Gastroesophageal sphincter (tissue), 4 donors: Measurements from ENCODE around the gene TDRD6. TPM values are rescaled to one million over a fixed set of nuclear protein-coding genes. Genes with fewer than 3 reads are reported as not detected.

ENCODE experiments used
- ATAC-seq: fragments of 150-250 bp; one replicate; pipeline ENCODE4 v1.9.1; 2016; ENCODE audit warnings: mild to moderate bottlenecking, moderate library complexity
- H3K27ac ChIP-seq, 4 donors: fragments of 200-600 bp; sonication (generic) in 3 of 4; 1 replicate in 3 of 4; 2 replicates in 1 of 4; pipeline ENCODE4 v1.5.1; 2016 to 2019
- H3K27me3 ChIP-seq: fragments of 200-600 bp; sonication (generic); one replicate; pipeline ENCODE4 v1.5.1; 2019
- H3K36me3 ChIP-seq, 2 donors: fragments of 200-600 bp; sonication (generic); one replicate each; pipeline ENCODE4 v1.5.1; 2019; ENCODE audit warnings: control low read depth in 1 of 2
- H3K4me1 ChIP-seq, 3 donors: fragments of 200-600 bp; sonication (generic); 1 replicate in 2 of 3; 2 replicates in 1 of 3; pipeline ENCODE4 v1.5.1; 2016 to 2019; ENCODE audit warnings: control low read depth in 2 of 3
- H3K4me3 ChIP-seq, 2 donors: fragments of 200-600 bp; sonication (generic); one replicate each; pipeline ENCODE4 v1.5.1; 2019; ENCODE audit warnings: mild to moderate bottlenecking in 1 of 2, moderate library complexity in 1 of 2
- H3K9me3 ChIP-seq, 3 donors: fragments of 200-600 bp; sonication (generic); one replicate each; pipeline ENCODE4 v1.5.1; 2017 to 2019; ENCODE audit warnings: control low read depth in 2 of 3
- EP300 ChIP-seq: sonication (generic); formaldehyde crosslinking; IDR thresholded peaks from one replicate; pipeline ENCODE4 v1.6.1; 2017; ENCODE audit warnings: antibody characterized with exemption, mild to moderate bottlenecking
- POLR2A ChIP-seq, 2 donors: fragments of 450-650 bp; IDR thresholded peaks; one replicate each; pipeline ENCODE4 v1.6.1; 2017; ENCODE audit warnings: antibody characterized with exemption in 2 of 2, mild to moderate bottlenecking in 2 of 2, moderate library complexity in 1 of 2
- POLR2AphosphoS5 ChIP-seq: sonication (generic); formaldehyde crosslinking; IDR thresholded peaks from one replicate; pipeline ENCODE4 v1.6.1; 2017; ENCODE audit warnings: antibody characterized with exemption
- WGBS, 2 donors: methylation state at CpG; one replicate each; pipeline ENCODE4 v1.1.5; 2018; ENCODE audit warnings: low coverage in 1 of 2; 5-methylcytosine and 5-hydroxymethylcytosine counted together
- total RNA-seq, 4 donors: library from RNA; depleted of rRNA; stranded (reverse); fragments of >200 nt; gene quantifications; one replicate each; pipeline ENCODE4 v1.1.0, GENCODE V29; 2016
- TF ChIP-seq, protein P1 (sequence below), 4 experiments: fragments of 200-600 bp in 2 of 4; fragments of 450-650 bp in 2 of 4; sonication (generic) in 1 of 4; IDR thresholded peaks; one replicate each; pipeline ENCODE4 v1.5.1; 2017 to 2019; ENCODE audit warnings: antibody characterized with exemption in 4 of 4, mild to moderate bottlenecking in 2 of 4, moderate library complexity in 2 of 4

Gene TDRD6, protein sequence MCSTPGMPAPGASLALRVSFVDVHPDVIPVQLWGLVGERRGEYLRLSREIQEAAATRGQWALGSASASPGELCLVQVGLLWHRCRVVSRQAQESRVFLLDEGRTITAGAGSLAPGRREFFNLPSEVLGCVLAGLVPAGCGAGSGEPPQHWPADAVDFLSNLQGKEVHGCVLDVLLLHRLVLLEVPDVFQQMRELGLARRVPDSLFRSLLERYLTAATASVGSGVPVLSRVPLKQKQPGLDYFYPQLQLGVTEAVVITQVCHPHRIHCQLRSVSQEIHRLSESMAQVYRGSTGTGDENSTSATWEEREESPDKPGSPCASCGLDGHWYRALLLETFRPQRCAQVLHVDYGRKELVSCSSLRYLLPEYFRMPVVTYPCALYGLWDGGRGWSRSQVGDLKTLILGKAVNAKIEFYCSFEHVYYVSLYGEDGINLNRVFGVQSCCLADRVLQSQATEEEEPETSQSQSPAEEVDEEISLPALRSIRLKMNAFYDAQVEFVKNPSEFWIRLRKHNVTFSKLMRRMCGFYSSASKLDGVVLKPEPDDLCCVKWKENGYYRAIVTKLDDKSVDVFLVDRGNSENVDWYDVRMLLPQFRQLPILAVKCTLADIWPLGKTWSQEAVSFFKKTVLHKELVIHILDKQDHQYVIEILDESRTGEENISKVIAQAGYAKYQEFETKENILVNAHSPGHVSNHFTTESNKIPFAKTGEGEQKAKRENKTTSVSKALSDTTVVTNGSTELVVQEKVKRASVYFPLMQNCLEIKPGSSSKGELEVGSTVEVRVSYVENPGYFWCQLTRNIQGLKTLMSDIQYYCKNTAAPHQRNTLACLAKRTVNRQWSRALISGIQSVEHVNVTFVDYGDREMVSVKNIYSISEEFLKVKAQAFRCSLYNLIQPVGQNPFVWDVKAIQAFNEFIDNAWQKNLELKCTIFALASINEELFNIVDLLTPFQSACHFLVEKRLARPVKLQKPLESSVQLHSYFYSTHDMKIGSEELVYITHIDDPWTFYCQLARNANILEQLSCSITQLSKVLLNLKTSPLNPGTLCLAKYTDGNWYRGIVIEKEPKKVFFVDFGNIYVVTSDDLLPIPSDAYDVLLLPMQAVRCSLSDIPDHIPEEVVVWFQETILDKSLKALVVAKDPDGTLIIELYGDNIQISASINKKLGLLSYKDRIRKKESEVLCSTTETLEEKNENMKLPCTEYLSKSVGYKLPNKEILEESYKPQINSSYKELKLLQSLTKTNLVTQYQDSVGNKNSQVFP (N-terminal part only)
- total RNA-seq, result 1 to 10 TPM in 2 of 4 donors, under 1 TPM in 2; 0.15 to 5.1 (median 2.0) TPM

DNA sequence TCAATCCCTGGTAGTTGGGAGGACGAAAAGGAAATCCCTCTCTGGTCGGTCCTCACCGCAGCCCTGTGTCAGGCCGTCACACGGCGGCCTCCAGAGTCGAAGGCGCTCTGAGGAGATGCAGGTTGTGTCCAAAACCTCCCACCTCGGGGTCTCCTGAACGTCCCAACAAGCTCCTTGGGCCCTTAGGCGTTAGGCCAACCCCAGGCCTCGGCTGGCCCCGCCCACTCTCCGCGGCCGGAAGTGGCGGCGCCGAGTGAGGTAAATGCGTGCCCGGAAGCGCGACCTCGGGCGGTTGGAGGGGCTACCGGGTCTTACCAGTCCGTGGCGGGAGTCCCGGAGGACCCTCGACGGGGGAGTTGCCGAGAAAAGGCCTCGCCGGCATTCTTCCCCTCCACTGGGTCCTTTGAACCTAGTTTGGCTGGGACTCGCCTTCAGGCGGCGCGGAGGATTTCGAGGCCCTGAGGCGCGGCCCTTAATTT lies at the start of gene TDRD6:
Gene TDRD6, plus strand, starts transcription at position 267 of the 479 bp plus-strand sequence. CDS start 244 bp downstream, outside the sequence.
- Histone ChIP-seq H3K27me3 (no peaks in the 10 kb centered on the region), H3K4me3 (no peak within 1 kb of the TSS), H3K4me1 (peaks cover 0 to 8% (median 0%) of the 10 kb centered on the region in 3 donors), H3K36me3 (no peaks in the 10 kb centered on the region), H3K27ac (no peak within 1 kb of the TSS), H3K9me3 (no peaks in the 10 kb centered on the region)
- ATAC-seq, result no peak
- TF ChIP-seq POLR2AphosphoS5, result no peak
- TF ChIP-seq, protein P1, sequence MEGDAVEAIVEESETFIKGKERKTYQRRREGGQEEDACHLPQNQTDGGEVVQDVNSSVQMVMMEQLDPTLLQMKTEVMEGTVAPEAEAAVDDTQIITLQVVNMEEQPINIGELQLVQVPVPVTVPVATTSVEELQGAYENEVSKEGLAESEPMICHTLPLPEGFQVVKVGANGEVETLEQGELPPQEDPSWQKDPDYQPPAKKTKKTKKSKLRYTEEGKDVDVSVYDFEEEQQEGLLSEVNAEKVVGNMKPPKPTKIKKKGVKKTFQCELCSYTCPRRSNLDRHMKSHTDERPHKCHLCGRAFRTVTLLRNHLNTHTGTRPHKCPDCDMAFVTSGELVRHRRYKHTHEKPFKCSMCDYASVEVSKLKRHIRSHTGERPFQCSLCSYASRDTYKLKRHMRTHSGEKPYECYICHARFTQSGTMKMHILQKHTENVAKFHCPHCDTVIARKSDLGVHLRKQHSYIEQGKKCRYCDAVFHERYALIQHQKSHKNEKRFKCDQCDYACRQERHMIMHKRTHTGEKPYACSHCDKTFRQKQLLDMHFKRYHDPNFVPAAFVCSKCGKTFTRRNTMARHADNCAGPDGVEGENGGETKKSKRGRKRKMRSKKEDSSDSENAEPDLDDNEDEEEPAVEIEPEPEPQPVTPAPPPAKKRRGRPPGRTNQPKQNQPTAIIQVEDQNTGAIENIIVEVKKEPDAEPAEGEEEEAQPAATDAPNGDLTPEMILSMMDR (IDR thresholded peaks at IDR 0.05), result no peak
- no peak for TF ChIP-seq EP300
- no peak for TF ChIP-seq POLR2A (IDR thresholded peaks at IDR 0.05)
- no CpG with 5 or more reads among the region's 41 CpGs for WGBS, 2 donors

DNA sequence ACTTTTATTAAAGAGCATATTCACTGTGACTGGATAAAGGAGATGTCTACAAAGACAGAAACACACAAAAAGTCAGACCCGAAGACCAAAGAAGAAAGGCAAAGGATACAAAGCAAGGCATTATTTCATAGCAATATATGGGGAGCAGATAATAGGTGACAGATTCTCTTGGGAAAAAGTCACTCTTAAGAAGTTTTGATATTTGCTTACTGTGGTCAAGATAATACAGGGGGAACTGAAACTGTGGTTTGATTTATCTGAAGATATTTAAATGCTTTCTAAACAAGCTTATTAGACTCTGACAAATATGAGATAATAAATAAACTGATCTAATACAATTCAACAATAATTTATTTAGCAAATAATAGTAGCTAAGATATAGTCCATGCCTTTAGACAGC lies 49.8 kb upstream of the TDRD6 start:
- H3K27ac ChIP-seq, result peak overlapping the region in 2 of 4 donors; percentile 67 to 69
- no peaks in the 10 kb centered on the region for H3K27me3 ChIP-seq
- no peaks in the 10 kb centered on the region for H3K9me3 ChIP-seq
- no peak overlapping the region for H3K4me3 ChIP-seq
- peaks cover 0 to 17% (median 4%) of the 10 kb centered on the region in 3 donors for H3K4me1 ChIP-seq
- ATAC-seq, result no peak
- TF ChIP-seq EP300 (no peak), POLR2AphosphoS5 (no peak), POLR2A (IDR thresholded peaks at IDR 0.05) (no peak)
- TF ChIP-seq, protein P1 (IDR thresholded peaks at IDR 0.05), result no peak
- no peaks in the 10 kb centered on the region for H3K36me3 ChIP-seq
- WGBS, 2 donors, result 77 to 88% methylated on average over 1 of the region's 1 CpG

DNA sequence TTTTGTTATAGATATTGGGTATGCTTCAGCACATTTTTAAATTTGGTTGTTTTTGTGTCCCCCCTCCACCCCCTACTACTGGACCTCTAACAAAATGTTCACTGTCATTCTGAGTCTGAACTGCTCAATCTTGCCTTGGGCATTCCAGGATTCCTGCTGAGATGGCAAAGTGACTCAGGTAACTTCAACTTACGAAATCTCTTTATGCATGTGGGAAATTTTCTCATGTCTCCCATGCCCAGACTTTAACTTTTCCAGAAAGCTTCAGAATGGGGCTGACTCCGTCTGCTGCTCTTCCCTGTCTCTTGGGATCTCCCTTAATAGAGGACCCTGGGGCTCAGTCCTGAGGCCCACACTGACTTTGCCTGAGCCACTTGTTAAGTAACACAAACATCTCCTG lies 49.0 kb upstream of the TDRD6 start:
- WGBS, 2 donors, result 77 to 91% methylated on average over 2 of the region's 2 CpGs
- Histone ChIP-seq H3K36me3 (no peaks in the 10 kb centered on the region), H3K27me3 (no peaks in the 10 kb centered on the region), H3K4me1 (peaks cover 0 to 17% (median 4%) of the 10 kb centered on the region in 3 donors), H3K9me3 (no peaks in the 10 kb centered on the region), H3K27ac (no peak overlapping the region), H3K4me3 (no peak overlapping the region)
- TF ChIP-seq, protein P1 (IDR thresholded peaks at IDR 0.05), result no peak
- TF ChIP-seq POLR2AphosphoS5 (no peak), POLR2A (IDR thresholded peaks at IDR 0.05) (no peak), EP300 (no peak)
- no peak for ATAC-seq

DNA sequence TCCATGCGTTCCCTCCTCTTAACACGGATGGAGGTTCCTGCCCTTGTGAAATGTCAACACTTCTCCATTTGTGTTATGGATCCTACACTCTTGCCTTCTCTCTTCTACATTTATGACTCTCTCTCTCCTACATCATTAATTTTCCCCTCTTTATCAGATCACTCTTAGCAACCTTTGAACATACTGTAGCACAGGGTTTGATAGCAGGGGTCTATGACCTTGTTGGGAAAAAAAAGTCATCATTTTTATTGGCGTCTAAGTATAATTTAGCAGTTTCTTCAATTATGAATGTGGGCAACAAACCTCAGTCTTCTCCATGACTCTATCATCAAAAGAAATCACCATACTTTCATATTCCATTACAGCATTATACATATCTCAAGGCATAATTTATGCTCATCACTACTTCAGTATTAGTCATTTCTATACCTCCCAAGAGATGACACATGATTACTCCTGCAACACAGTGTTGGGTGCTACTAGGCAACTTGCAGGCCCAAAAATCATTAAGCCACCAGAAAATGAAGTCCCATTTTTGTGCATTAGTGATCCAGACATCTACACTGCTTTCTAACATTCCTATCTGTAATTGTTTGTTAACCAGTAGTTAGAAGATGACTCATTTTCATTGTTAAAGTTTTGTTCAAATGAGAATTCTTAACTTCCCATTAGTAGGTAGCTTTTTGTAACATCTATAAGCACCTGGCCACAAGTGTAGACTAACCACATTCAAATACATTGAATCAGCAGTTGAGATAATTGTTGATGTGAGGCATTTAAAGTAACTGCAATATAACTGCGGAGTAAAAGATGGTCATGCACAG lies 44.5 kb upstream of the TDRD6 start:
- H3K9me3 ChIP-seq, result no peaks in the 10 kb centered on the region
- no peaks in the 10 kb centered on the region for H3K4me1 ChIP-seq
- ATAC-seq, result no peak
- 84 to 100% methylated on average over 4 of the region's 4 CpGs for WGBS, 2 donors
- no peak overlapping the region for H3K27ac ChIP-seq
- no peak for TF ChIP-seq POLR2A (IDR thresholded peaks at IDR 0.05)
- TF ChIP-seq, protein P1 (IDR thresholded peaks at IDR 0.05), result no peak
- no peak for TF ChIP-seq POLR2AphosphoS5
- TF ChIP-seq EP300, result no peak
- no peaks in the 10 kb centered on the region for H3K27me3 ChIP-seq
- H3K4me3 ChIP-seq, result no peak overlapping the region
- no peaks in the 10 kb centered on the region for H3K36me3 ChIP-seq
